Activated naive CD4-positive, alpha-beta T cell treated with anti-CD3 and anti-CD28 coated beads, Interleukin-2, amount 50 U/mL, for 72 hours (primary cell): ENCODE data around the gene PODNL1. TPM values are rescaled to one million over a fixed set of nuclear protein-coding genes. Genes with fewer than 3 reads are reported as not detected.

Experiments used
- total RNA-seq, 2 donors: library from RNA; stranded (reverse); gene quantifications; one replicate each; pipeline ENCODE4 v1.2.3, GENCODE V29; 2022

Gene PODNL1
- total RNA-seq, 2 donors from 2014 or later = 0.34 TPM; not detected in 1

Other genes starting within 250 kb of the PODNL1 start
- gene MRI1, start 173.9 kb downstream of the PODNL1 start, total RNA-seq = 10 to 100 TPM; 39.5 to 46.4 TPM
- 100 to 1,000 TPM in 1 of 2 donors, 10 to 100 TPM in 1; 92.3 to 134 TPM for gene C19orf53, start 164.0 kb downstream of the PODNL1 start, total RNA-seq
- gene ZSWIM4, start 143.0 kb downstream of the PODNL1 start, total RNA-seq = 1 to 10 TPM; 6.3 to 8.8 TPM
- gene NANOS3, start 61.3 kb downstream of the PODNL1 start, total RNA-seq = under 1 TPM; 0.88 to 0.98 TPM
- 10 to 100 TPM in 1 of 2 donors, 1 to 10 TPM in 1; 5.1 to 10.5 TPM for gene BRME1, start 32.3 kb downstream of the PODNL1 start, total RNA-seq
- gene CC2D1A, start 32.2 kb downstream of the PODNL1 start, total RNA-seq = 10 to 100 TPM; 29.4 to 57.9 TPM
- gene DCAF15, start 14.1 kb upstream of the PODNL1 start, total RNA-seq = 10 to 100 TPM; 59.0 to 90.0 TPM
- gene RFX1, start 67.9 kb upstream of the PODNL1 start, total RNA-seq = 10 to 100 TPM in 1 of 2 donors, 1 to 10 TPM in 1; 9.7 to 14.5 TPM
- gene RLN3, start 89.7 kb upstream of the PODNL1 start, total RNA-seq = not detected
- 10 to 100 TPM; 59.6 to 68.0 TPM for gene IL27RA, start 93.3 kb upstream of the PODNL1 start, total RNA-seq
- not detected for gene PALM3, start 123.7 kb upstream of the PODNL1 start, total RNA-seq
- 1 to 10 TPM; 1.2 to 4.2 TPM for gene MISP3, start 134.4 kb upstream of the PODNL1 start, total RNA-seq
- not detected for gene C19orf67, start 147.4 kb upstream of the PODNL1 start, total RNA-seq
- gene SAMD1, start 152.3 kb upstream of the PODNL1 start, total RNA-seq = 100 to 1,000 TPM in 1 of 2 donors, 10 to 100 TPM in 1; 39.7 to 101 TPM
- gene PRKACA, start 179.3 kb upstream of the PODNL1 start, total RNA-seq = 10 to 100 TPM; 66.3 to 84.5 TPM
- 10 to 100 TPM; 68.3 to 76.1 TPM for gene ASF1B, start 198.2 kb upstream of the PODNL1 start, total RNA-seq